ENCODE data around the gene CBLN3.

DNA sequence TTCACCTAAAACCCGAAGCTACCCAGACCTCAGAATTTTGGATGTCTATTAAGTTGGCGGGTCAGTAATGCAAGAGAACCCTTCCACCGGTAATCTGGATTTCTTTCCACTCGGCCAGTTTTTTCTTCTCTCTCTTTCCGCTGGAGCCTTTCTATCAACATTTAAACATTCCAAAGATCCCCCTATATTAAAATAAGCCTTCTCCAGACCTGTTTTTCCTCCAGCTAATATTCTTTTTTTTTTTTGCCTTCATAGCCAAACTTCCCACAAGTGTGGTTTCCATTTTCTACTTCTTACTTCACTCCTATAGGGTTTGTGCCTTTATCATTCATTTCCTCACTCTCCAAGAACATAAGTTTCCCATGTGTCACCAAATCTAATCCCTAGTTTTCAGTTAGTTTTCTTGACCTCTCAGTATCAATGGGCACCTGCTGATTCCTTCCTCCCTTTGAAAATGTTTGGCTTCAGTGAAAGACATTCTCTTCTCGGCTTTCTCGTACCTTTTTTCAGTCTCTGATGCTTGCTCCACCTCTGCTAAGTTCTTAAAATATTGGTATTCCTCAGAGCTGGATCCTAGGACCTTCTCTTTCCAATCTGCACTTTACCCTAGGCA lies 13.7 kb upstream of the CBLN3 start:
- TF ChIP-seq POLR2A (IDR thresholded peaks at IDR 0.05) = no peak
- TF ChIP-seq, protein P1, sequence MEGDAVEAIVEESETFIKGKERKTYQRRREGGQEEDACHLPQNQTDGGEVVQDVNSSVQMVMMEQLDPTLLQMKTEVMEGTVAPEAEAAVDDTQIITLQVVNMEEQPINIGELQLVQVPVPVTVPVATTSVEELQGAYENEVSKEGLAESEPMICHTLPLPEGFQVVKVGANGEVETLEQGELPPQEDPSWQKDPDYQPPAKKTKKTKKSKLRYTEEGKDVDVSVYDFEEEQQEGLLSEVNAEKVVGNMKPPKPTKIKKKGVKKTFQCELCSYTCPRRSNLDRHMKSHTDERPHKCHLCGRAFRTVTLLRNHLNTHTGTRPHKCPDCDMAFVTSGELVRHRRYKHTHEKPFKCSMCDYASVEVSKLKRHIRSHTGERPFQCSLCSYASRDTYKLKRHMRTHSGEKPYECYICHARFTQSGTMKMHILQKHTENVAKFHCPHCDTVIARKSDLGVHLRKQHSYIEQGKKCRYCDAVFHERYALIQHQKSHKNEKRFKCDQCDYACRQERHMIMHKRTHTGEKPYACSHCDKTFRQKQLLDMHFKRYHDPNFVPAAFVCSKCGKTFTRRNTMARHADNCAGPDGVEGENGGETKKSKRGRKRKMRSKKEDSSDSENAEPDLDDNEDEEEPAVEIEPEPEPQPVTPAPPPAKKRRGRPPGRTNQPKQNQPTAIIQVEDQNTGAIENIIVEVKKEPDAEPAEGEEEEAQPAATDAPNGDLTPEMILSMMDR (IDR thresholded peaks at IDR 0.05 in 4 of 5, conservative IDR thresholded peaks at IDR 0.05 in 1 of 5) = no peak

Data from gastrocnemius medialis (tissue), 4 donors.